ENCODE results near the gene POU3F3. TPM values are rescaled to one million over a fixed set of nuclear protein-coding genes. Genes with fewer than 3 reads are reported as not detected.

Gene POU3F3
- total RNA-seq, 1 experiment from 2014 or later, result not detected

DNA sequence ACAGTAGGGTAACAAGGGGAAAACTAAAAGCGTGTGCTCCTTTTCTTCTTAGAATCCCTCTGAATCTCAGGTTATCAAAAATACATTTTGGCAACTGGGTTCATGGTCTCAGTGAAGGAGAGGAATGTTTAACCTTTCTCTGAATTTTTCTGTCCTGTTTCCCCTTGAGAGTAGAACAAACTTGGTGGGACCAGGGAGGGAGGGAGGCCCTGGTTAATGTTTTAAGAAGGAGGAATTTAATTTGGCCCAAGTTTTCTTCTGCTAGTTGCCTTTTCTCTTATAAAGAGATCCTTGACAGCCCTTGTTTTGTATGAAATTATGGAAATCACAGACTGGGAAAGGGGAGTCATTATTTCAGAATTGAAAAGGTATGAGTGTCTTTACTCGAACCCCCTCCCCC lies 12.2 kb upstream of the POU3F3 start:
- H3K4me2 ChIP-seq (ENCODE audit: low read length), result no peak overlapping the region
- ChIA-PET RAD21 (ENCODE audit: low non-redundant PET in 1 of 2, low total read pairs in 2 of 2, uncharacterized antibody in 2 of 2, unreplicated experiment in 2 of 2) (no interaction called here), CTCF (interaction anchor here (1.0 kb wide), 1 partner anchor 8 kb away, joined by 13 read pairs; no protein-coding TSS in a partner anchor), POLR2A (no interaction called here)
- H2AFZ ChIP-seq (ENCODE audit: low read depth, low read length, poor library complexity, severe bottlenecking), result no peak overlapping the region
- H3K4me3 ChIP-seq (replicated peaks in 1 of 2; ENCODE audit: low read depth in 1 of 2, low read length in 2 of 2), result no peak overlapping the region
- no peaks in the 10 kb centered on the region for H3K27me3 ChIP-seq (ENCODE audit: insufficient read depth, low read length)
- ATAC-seq, result no peak
- H3K9ac ChIP-seq (ENCODE audit: low read length), result no peak overlapping the region
- no peaks in the 10 kb centered on the region for H3K4me1 ChIP-seq (ENCODE audit: control insufficient read depth in 1 of 2, insufficient read depth in 2 of 2, low read length in 2 of 2)
- no TSS peak for BruUV-seq (replicated peaks)
- no peaks in the 10 kb centered on the region for H4K20me1 ChIP-seq (ENCODE audit: insufficient read depth)
- no peaks in the 10 kb centered on the region for H3K9me3 ChIP-seq (ENCODE audit: control insufficient read depth in 1 of 2, insufficient read depth in 1 of 2, low read depth in 1 of 2, low read length in 2 of 2)
- no peaks in the 10 kb centered on the region for H3K9me2 ChIP-seq (ENCODE audit: insufficient read depth)
- TF ChIP-seq, protein P1, sequence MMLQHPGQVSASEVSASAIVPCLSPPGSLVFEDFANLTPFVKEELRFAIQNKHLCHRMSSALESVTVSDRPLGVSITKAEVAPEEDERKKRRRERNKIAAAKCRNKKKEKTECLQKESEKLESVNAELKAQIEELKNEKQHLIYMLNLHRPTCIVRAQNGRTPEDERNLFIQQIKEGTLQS (IDR thresholded peaks at IDR 0.05), result no peak
- TF ChIP-seq RAD21 (IDR thresholded peaks at IDR 0.05; ENCODE audit: low read depth), result no peak
- TF ChIP-seq JUND (IDR thresholded peaks at IDR 0.05), result no peak
- TF ChIP-seq YY1 (IDR thresholded peaks at IDR 0.05; ENCODE audit: extremely low read depth, insufficient replicate concordance, low read depth, low read length), result no peak
- no peak for TF ChIP-seq EGR1 (IDR thresholded peaks at IDR 0.05; ENCODE audit: low read depth)
- TF ChIP-seq, protein P2, sequence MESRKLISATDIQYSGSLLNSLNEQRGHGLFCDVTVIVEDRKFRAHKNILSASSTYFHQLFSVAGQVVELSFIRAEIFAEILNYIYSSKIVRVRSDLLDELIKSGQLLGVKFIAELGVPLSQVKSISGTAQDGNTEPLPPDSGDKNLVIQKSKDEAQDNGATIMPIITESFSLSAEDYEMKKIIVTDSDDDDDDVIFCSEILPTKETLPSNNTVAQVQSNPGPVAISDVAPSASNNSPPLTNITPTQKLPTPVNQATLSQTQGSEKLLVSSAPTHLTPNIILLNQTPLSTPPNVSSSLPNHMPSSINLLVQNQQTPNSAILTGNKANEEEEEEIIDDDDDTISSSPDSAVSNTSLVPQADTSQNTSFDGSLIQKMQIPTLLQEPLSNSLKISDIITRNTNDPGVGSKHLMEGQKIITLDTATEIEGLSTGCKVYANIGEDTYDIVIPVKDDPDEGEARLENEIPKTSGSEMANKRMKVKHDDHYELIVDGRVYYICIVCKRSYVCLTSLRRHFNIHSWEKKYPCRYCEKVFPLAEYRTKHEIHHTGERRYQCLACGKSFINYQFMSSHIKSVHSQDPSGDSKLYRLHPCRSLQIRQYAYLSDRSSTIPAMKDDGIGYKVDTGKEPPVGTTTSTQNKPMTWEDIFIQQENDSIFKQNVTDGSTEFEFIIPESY (IDR thresholded peaks at IDR 0.05; ENCODE audit: extremely low read depth, insufficient replicate concordance, low read length), result no peak
- TF ChIP-seq, protein P3, sequence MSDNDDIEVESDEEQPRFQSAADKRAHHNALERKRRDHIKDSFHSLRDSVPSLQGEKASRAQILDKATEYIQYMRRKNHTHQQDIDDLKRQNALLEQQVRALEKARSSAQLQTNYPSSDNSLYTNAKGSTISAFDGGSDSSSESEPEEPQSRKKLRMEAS (IDR thresholded peaks at IDR 0.05), result no peak
- no peak for TF ChIP-seq POLR2AphosphoS5 (IDR thresholded peaks at IDR 0.05; ENCODE audit: low read depth, low read length)
- no peak for TF ChIP-seq EZH2phosphoT487 (IDR thresholded peaks at IDR 0.05; ENCODE audit: borderline replicate concordance)
- no peak for TF ChIP-seq ELF1 (IDR thresholded peaks at IDR 0.05; ENCODE audit: borderline replicate concordance, low read depth)
- TF ChIP-seq, protein P4, sequence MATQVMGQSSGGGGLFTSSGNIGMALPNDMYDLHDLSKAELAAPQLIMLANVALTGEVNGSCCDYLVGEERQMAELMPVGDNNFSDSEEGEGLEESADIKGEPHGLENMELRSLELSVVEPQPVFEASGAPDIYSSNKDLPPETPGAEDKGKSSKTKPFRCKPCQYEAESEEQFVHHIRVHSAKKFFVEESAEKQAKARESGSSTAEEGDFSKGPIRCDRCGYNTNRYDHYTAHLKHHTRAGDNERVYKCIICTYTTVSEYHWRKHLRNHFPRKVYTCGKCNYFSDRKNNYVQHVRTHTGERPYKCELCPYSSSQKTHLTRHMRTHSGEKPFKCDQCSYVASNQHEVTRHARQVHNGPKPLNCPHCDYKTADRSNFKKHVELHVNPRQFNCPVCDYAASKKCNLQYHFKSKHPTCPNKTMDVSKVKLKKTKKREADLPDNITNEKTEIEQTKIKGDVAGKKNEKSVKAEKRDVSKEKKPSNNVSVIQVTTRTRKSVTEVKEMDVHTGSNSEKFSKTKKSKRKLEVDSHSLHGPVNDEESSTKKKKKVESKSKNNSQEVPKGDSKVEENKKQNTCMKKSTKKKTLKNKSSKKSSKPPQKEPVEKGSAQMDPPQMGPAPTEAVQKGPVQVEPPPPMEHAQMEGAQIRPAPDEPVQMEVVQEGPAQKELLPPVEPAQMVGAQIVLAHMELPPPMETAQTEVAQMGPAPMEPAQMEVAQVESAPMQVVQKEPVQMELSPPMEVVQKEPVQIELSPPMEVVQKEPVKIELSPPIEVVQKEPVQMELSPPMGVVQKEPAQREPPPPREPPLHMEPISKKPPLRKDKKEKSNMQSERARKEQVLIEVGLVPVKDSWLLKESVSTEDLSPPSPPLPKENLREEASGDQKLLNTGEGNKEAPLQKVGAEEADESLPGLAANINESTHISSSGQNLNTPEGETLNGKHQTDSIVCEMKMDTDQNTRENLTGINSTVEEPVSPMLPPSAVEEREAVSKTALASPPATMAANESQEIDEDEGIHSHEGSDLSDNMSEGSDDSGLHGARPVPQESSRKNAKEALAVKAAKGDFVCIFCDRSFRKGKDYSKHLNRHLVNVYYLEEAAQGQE (IDR thresholded peaks at IDR 0.05; ENCODE audit: low read depth), result no peak
- no peak for TF ChIP-seq TCF7L2 (IDR thresholded peaks at IDR 0.05; ENCODE audit: borderline replicate concordance, extremely low read depth, insufficient read depth, insufficient read length)
- TF ChIP-seq, protein P5, sequence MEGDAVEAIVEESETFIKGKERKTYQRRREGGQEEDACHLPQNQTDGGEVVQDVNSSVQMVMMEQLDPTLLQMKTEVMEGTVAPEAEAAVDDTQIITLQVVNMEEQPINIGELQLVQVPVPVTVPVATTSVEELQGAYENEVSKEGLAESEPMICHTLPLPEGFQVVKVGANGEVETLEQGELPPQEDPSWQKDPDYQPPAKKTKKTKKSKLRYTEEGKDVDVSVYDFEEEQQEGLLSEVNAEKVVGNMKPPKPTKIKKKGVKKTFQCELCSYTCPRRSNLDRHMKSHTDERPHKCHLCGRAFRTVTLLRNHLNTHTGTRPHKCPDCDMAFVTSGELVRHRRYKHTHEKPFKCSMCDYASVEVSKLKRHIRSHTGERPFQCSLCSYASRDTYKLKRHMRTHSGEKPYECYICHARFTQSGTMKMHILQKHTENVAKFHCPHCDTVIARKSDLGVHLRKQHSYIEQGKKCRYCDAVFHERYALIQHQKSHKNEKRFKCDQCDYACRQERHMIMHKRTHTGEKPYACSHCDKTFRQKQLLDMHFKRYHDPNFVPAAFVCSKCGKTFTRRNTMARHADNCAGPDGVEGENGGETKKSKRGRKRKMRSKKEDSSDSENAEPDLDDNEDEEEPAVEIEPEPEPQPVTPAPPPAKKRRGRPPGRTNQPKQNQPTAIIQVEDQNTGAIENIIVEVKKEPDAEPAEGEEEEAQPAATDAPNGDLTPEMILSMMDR (IDR thresholded peaks at IDR 0.05 in 2 of 3, conservative IDR thresholded peaks at IDR 0.05 in 1 of 3; ENCODE audit: borderline replicate concordance in 1 of 3, insufficient read depth in 1 of 3, low read depth in 2 of 3, low read length in 2 of 3), result no peak
- no peak for TF ChIP-seq SP1 (IDR thresholded peaks at IDR 0.05; ENCODE audit: low read depth)
- no peak for TF ChIP-seq ZFX (IDR thresholded peaks at IDR 0.05)
- no peak for TF ChIP-seq EZH2 (IDR thresholded peaks at IDR 0.05)
- no peak for TF ChIP-seq CEBPB (IDR thresholded peaks at IDR 0.05; ENCODE audit: low read depth)
- no peak for TF ChIP-seq POLR2A (IDR thresholded peaks at IDR 0.05; ENCODE audit: borderline replicate concordance, extremely low read depth, insufficient read depth, insufficient read length)
- TF ChIP-seq ZNF274 (IDR thresholded peaks at IDR 0.05; ENCODE audit: low read depth, low read length), result no peak
- no peaks in the 10 kb centered on the region for H3K36me3 ChIP-seq (ENCODE audit: control insufficient read depth in 1 of 2, insufficient read depth in 2 of 2, low read length in 2 of 2)
- intact Hi-C loops (cut with micrococcal nuclease), result no loop called here
- H3K79me2 ChIP-seq (ENCODE audit: insufficient read depth, low read length), result no peaks in the 10 kb centered on the region
- no peak overlapping the region for H3K27ac ChIP-seq (ENCODE audit: low read depth, low read length)
- DNase-seq (ENCODE audit: low read depth, low spot score), result no peak

Data from HCT116 (cell line).